Endothelial cell of umbilical vein (primary cell): Measurements from ENCODE around the gene DEDD. TPM values are rescaled to one million over a fixed set of nuclear protein-coding genes. Genes with fewer than 3 reads are reported as not detected.

Experiments
- BruUV-seq: library from RNA; stranded (reverse); fragments of 400-500 nt; replicated peaks from 2 replicates; lab custom pipeline; 2021; lab: Mats Ljungman, UMichigan
- CTCF ChIA-PET: fragments of 300-600, 350-600 bp; sonication (Branson Sonifier 250); formaldehyde crosslinking; loops from one replicate; lab custom pipeline; 2021; ENCODE audit warnings: antibody characterized with exemption, inconsistent platforms; lab: Charles Lee
- POLR2A ChIA-PET: fragments of 300-600, 350-600 bp; sonication (Branson Sonifier 250); formaldehyde crosslinking; loops from one replicate; lab custom pipeline; 2021; ENCODE audit warnings: antibody characterized with exemption, inconsistent platforms; lab: Charles Lee
- DNase-seq: peaks from one replicate; pipeline ENCODE4 v3.0.0-alpha.2; 2011; ENCODE audit warnings: low read depth, low spot score
- FAIRE-seq: peaks from 2 replicates; lab custom pipeline; 2011; peaks lifted over from hg19 to GRCh38; lab: Jason Lieb, UNC
- H2AFZ ChIP-seq: 2 replicates; pipeline ENCODE4 v1.6.0; 2012; ENCODE audit warnings: low read depth, low read length, control low read depth, inconsistent platforms
- H3K27ac ChIP-seq: 2 replicates; pipeline ENCODE4 v1.5.1; 2011; ENCODE audit warnings: low read depth, mild to moderate bottlenecking, control low read depth, low read length, moderate library complexity; ENCODE audit not compliant: insufficient read depth
- H3K27me3 ChIP-seq, 2 experiments: 2 replicates each; pipeline versions ENCODE4 v1.6.0 to v1.6.1; 2011; ENCODE audit warnings: low read length in 2 of 2, mixed read lengths in 1 of 2; ENCODE audit not compliant: control insufficient read depth in 2 of 2, insufficient read depth in 2 of 2
- H3K36me3 ChIP-seq, 2 experiments: 2 replicates in 1 of 2; 3 replicates in 1 of 2; pipeline ENCODE4 v1.5.1; 2011; ENCODE audit warnings: low read length in 2 of 2, mild to moderate bottlenecking in 1 of 2, moderate library complexity in 1 of 2; ENCODE audit not compliant: control insufficient read depth in 2 of 2, insufficient read depth in 2 of 2; ENCODE audit errors: extremely low read depth in 1 of 2
- H3K4me1 ChIP-seq: 3 replicates; pipeline ENCODE4 v1.5.1; 2011; ENCODE audit warnings: mild to moderate bottlenecking, low read length; ENCODE audit not compliant: control insufficient read depth, insufficient read depth; ENCODE audit errors: extremely low read depth
- H3K4me2 ChIP-seq: 2 replicates; pipeline ENCODE4 v1.6.1; 2011; ENCODE audit warnings: low read length, control low read depth, mixed read lengths; ENCODE audit not compliant: insufficient read depth
- H3K4me3 ChIP-seq, 3 experiments: fragments of 200-600 bp in 1 of 3; sonication (generic), shearing (Covaris generic) in 1 of 3; replicated peaks in 1 of 3; 2 replicates each; pipeline ENCODE4 v1.5.1; 2011 to 2016; ENCODE audit warnings: control low read depth in 3 of 3, low read length in 3 of 3, mild to moderate bottlenecking in 2 of 3, inconsistent platforms in 1 of 3, low read depth in 1 of 3, moderate library complexity in 1 of 3; ENCODE audit not compliant: insufficient read depth in 1 of 3
- H3K79me2 ChIP-seq: 2 replicates; pipeline ENCODE4 v1.6.0; 2012; ENCODE audit warnings: low read length, inconsistent platforms; ENCODE audit not compliant: control insufficient read depth, insufficient read depth
- H3K9ac ChIP-seq: replicated peaks from 2 replicates; pipeline ENCODE3; 2011; ENCODE audit warnings: low read length, control low read depth; ENCODE audit not compliant: insufficient read depth; ENCODE audit errors: extremely low read depth
- H3K9me1 ChIP-seq: replicated peaks from 3 replicates; pipeline ENCODE4 v1.6.0; 2011; ENCODE audit warnings: mild to moderate bottlenecking, low read length; ENCODE audit not compliant: control insufficient read depth, insufficient read depth; ENCODE audit errors: extremely low read depth
- H3K9me3 ChIP-seq: replicated peaks from 2 replicates; pipeline ENCODE4 v1.5.1; 2012; ENCODE audit warnings: low read length, inconsistent platforms; ENCODE audit not compliant: control insufficient read depth, insufficient read depth
- H4K20me1 ChIP-seq: replicated peaks from 2 replicates; pipeline ENCODE3; 2011; ENCODE audit warnings: mild to moderate bottlenecking, low read length; ENCODE audit not compliant: control insufficient read depth, insufficient read depth; ENCODE audit errors: extremely low read depth
- CTCF ChIP-seq, 2 donors: IDR thresholded peaks; 1 replicate in 1 of 2; 2 replicates in 1 of 2; pipeline ENCODE4 v1.5.1; 2011; ENCODE audit warnings: low read length in 2 of 2, mild to moderate bottlenecking in 2 of 2, moderate library complexity in 2 of 2, control low read depth in 1 of 2, inconsistent platforms in 1 of 2, low read depth in 1 of 2; ENCODE audit not compliant: insufficient read depth in 1 of 2; ENCODE audit errors: extremely low read depth in 1 of 2
- EZH2 ChIP-seq: IDR thresholded peaks from 2 replicates; pipeline ENCODE4 v1.6.1; 2012; ENCODE audit warnings: borderline replicate concordance, low read depth, mild to moderate bottlenecking, moderate library complexity, low read length, inconsistent platforms; ENCODE audit not compliant: severe bottlenecking
- FOS ChIP-seq: IDR thresholded peaks from 2 replicates; pipeline ENCODE4 v1.6.1; 2011; ENCODE audit warnings: mild to moderate bottlenecking, low read length, moderate library complexity, borderline replicate concordance; ENCODE audit not compliant: insufficient read depth
- GATA2 ChIP-seq: IDR thresholded peaks from 2 replicates; pipeline ENCODE4 v1.7.0; 2011; ENCODE audit warnings: low read depth, mild to moderate bottlenecking, moderate library complexity, mixed read lengths, low read length; ENCODE audit not compliant: insufficient read length, insufficient read depth
- JUN ChIP-seq: IDR thresholded peaks from 2 replicates; pipeline ENCODE4 v1.6.1; 2011; ENCODE audit warnings: borderline replicate concordance, low read depth; ENCODE audit not compliant: insufficient read length, insufficient read depth
- MAX ChIP-seq: IDR thresholded peaks from 2 replicates; pipeline ENCODE4 v1.6.1; 2011; ENCODE audit not compliant: insufficient read depth, insufficient read length
- MYC ChIP-seq: IDR thresholded peaks from one replicate; pipeline ENCODE4 v1.6.1; 2011; ENCODE audit warnings: mild to moderate bottlenecking, low read depth, low read length
- POLR2A ChIP-seq: IDR thresholded peaks from 2 replicates; pipeline ENCODE4 v1.6.1; 2012; ENCODE audit warnings: low read depth, mild to moderate bottlenecking, control low read depth, low read length
- POLR2AphosphoS5 ChIP-seq: IDR thresholded peaks from 2 replicates; pipeline ENCODE4 v1.6.1; 2012; ENCODE audit warnings: low read depth, mild to moderate bottlenecking, control low read depth, low read length, moderate library complexity; ENCODE audit not compliant: insufficient read depth
- dilution Hi-C: fragments of 300-500 bp; cut with MboI; formaldehyde crosslinking; loops from one replicate; pipeline ENCODE4 v1.15.0; 2019; ENCODE audit warnings: low sequenced_read_pairs; ENCODE audit not compliant: extremely low pct_ligation_motif_present
- intact Hi-C: fragments of 100-400 bp; cut with micrococcal nuclease; formaldehyde crosslinking; loops from one replicate; pipeline ENCODE4 v1.10.0; 2022
- polyA plus RNA-seq, 4 experiments: library from polyadenylated mRNA; depleted of rRNA in 3 of 4; stranded (reverse) in 3 of 4; unstranded in 1 of 4; fragments of >200 nt; gene quantifications; 2 replicates each; pipeline versions ENCODE4 v1.2.1 to v1.2.3, GENCODE V29; 2011 to 2012; ENCODE audit warnings: missing spikeins in 1 of 4
- total RNA-seq: library from RNA; stranded (reverse); gene quantifications from 2 replicates; pipeline ENCODE4 v1.2.3, GENCODE V29; 2021

DEDD gene
- total and polyA plus RNA-seq, 2 donors (not counting 3 experiments of a cell fraction or from before 2014, with no cell fraction given), result 50.2 to 78.3 TPM

GRCh38 chr1:161162806-161163205 is 30.3 kb upstream of the DEDD start:
- no peaks in the 10 kb centered on the region for H4K20me1 ChIP-seq
- H3K27me3 ChIP-seq, result no peaks in the 10 kb centered on the region
- H3K4me2 ChIP-seq, result no peak overlapping the region
- TF ChIP-seq POLR2A (no peak), FOS (no peak), EZH2 (no peak), POLR2AphosphoS5 (no peak), MAX (no peak), CTCF (IDR thresholded peaks at IDR 0.05; ENCODE audit: extremely low read depth in 1 of 2, insufficient read depth in 1 of 2, low read depth in 1 of 2, low read length in 2 of 2) (no peak), GATA2 (no peak), MYC (no peak), JUN (no peak)
- no TSS peak for BruUV-seq
- peaks cover 0 to 11% of the 10 kb centered on the region in 2 experiments for H3K36me3 ChIP-seq
- intact Hi-C loops, result no loop called here
- POLR2A ChIA-PET, result no interaction called here
- H3K9me3 ChIP-seq, result no peaks in the 10 kb centered on the region
- H3K9ac ChIP-seq, result no peak overlapping the region
- CTCF ChIA-PET, result no interaction called here
- H3K9me1 ChIP-seq, result no peaks in the 10 kb centered on the region
- no peak overlapping the region for H3K4me3 ChIP-seq
- no peak overlapping the region for H2AFZ ChIP-seq
- dilution Hi-C loops, result no loop called here
- peaks cover 7% of the 10 kb centered on the region for H3K79me2 ChIP-seq
- H3K27ac ChIP-seq, result no peak overlapping the region
- peaks cover 23% of the 10 kb centered on the region for H3K4me1 ChIP-seq
- DNase-seq (no peak), FAIRE-seq (no peak)
